HUES64 (cell line): ENCODE results near the gene C5orf15.

Experiments
- H3K27ac ChIP-seq: 2 replicates; pipeline ENCODE4 v1.7.0; 2013; ENCODE audit warnings: low read depth, low read length, inconsistent platforms
- H3K27me3 ChIP-seq: 2 replicates; pipeline ENCODE4 v1.6.1; 2013; ENCODE audit warnings: mild to moderate bottlenecking, low read length; ENCODE audit not compliant: insufficient read depth
- H3K36me3 ChIP-seq: 2 replicates; pipeline ENCODE4 v1.6.1; 2013; ENCODE audit warnings: mild to moderate bottlenecking, low read length; ENCODE audit not compliant: insufficient read depth
- H3K4me1 ChIP-seq: 2 replicates; pipeline ENCODE4 v1.6.1; 2013; ENCODE audit warnings: mild to moderate bottlenecking, low read length, moderate library complexity; ENCODE audit not compliant: insufficient read depth
- H3K4me3 ChIP-seq: 2 replicates; pipeline ENCODE4 v1.5.1; 2013; ENCODE audit warnings: mild to moderate bottlenecking, low read length, moderate library complexity
- H3K9ac ChIP-seq: 2 replicates; pipeline ENCODE4 v1.6.1; 2013; ENCODE audit warnings: mild to moderate bottlenecking, low read depth, low read length
- H3K9me3 ChIP-seq: 2 replicates; pipeline ENCODE4 v1.6.1; 2013; ENCODE audit warnings: low read depth, low read length; ENCODE audit not compliant: insufficient read depth
- WGBS: fragments of 150-250, 120-280 bp; methylation state at CpG from one replicate; pipeline ENCODE4 v1.1.7; 2013; ENCODE audit warnings: missing lambda C conversion rate; 5-methylcytosine and 5-hydroxymethylcytosine counted together

Gene C5orf15

GRCh38 chr5:133974142-133974541 is 5.7 kb upstream of the C5orf15 start:
- Histone ChIP-seq H3K4me3 (no peak overlapping the region), H3K9me3 (no peaks in the 10 kb centered on the region), H3K27me3 (no peaks in the 10 kb centered on the region), H3K36me3 (peaks cover 72% of the 10 kb centered on the region), H3K4me1 (no peaks in the 10 kb centered on the region), H3K27ac (no peak overlapping the region), H3K9ac (no peak overlapping the region)
- WGBS: 93% methylated on average over 6 of the region's 6 CpGs

GRCh38 chr5:133970325-133970909 is 2.0 kb upstream of the C5orf15 start:
- peaks cover 35% of the 10 kb centered on the region for H3K36me3 ChIP-seq
- H3K4me3 ChIP-seq: no peak overlapping the region
- H3K27ac ChIP-seq: no peak overlapping the region
- WGBS: 94% methylated on average over 2 of the region's 2 CpGs
- H3K4me1 ChIP-seq: peaks cover 5% of the 10 kb centered on the region; the same call in 1 of the 2 replicates
- H3K9me3 ChIP-seq: no peaks in the 10 kb centered on the region
- no peaks in the 10 kb centered on the region for H3K27me3 ChIP-seq
- no peak overlapping the region for H3K9ac ChIP-seq

- Histone ChIP-seq H3K27ac (no peak overlapping the region), H3K36me3 (peaks cover 29% of the 10 kb centered on the region), H3K27me3 (no peaks in the 10 kb centered on the region), H3K4me1 (peaks cover 5% of the 10 kb centered on the region; the same call in 1 of the 2 replicates), H3K9me3 (no peaks in the 10 kb centered on the region), H3K9ac (no peak overlapping the region), H3K4me3 (no peak overlapping the region)
- WGBS: 94% methylated on average over 7 of the region's 7 CpGs
Observed at GRCh38 chr5:133969654-133970324, 1.4 kb upstream of the C5orf15 start.

DNA sequence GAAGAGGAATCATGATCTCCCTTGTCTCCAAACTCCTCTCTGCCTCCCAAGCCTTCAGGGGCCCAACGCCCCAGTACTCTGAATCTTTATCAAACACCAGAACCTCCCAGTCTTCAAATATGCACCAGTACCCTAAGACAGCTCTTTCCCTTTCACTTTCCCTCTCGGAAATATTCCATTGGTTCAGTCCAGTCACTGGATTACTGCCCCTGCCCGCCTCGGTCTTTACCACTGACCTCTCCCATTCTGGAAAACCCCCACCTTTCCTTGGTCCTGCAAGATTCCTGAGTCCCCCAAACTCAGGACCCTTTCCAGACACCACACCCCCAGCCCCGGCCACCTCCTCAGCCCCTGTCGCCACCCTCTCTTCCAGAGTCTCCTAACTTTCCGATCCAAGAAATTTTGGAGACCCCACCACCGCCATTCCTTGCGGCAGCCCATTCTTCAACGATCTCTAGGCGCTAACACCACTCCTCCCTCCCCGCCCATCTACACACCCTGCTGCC is 674 bp downstream of the C5orf15 start:
- H3K4me3 ChIP-seq: peak overlapping the region; percentile 85
- H3K9me3 ChIP-seq: no peaks in the 10 kb centered on the region
- H3K27ac ChIP-seq: peak overlapping the region; percentile 79; the same call in 1 of the 2 replicates
- H3K4me1 ChIP-seq: peaks cover 5% of the 10 kb centered on the region; the same call in 1 of the 2 replicates
- H3K36me3 ChIP-seq: peaks cover 11% of the 10 kb centered on the region
- H3K9ac ChIP-seq: peak overlapping the region; percentile 83
- no peaks in the 10 kb centered on the region for H3K27me3 ChIP-seq
- 6% methylated on average over 12 of the region's 12 CpGs for WGBS

DNA sequence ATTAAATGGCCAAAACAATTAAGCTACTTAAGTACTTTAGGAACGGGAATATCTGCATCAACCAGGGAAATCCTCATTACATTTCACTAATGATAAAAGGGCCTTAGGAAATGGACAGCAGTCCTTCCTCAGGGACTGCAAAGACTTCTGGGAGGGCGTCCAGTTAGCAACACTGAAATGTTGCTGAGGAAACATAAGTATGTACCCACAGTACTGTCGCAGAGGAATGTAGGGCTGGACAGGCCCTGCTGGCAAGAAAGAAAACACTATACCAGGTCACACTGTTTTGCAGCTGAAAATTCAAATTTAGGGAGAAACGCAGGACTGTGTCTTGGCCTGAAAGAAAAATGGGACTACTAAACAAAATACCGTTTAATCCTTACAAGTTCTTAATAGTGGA is 1.3 kb downstream of the C5orf15 start:
- WGBS: 90% methylated on average over 5 of the region's 5 CpGs
- Histone ChIP-seq H3K27me3 (no peaks in the 10 kb centered on the region), H3K9ac (peak overlapping the region; percentile 83; the same call in 1 of the 2 replicates), H3K4me1 (peaks cover 5% of the 10 kb centered on the region; the same call in 1 of the 2 replicates), H3K36me3 (peaks cover 9% of the 10 kb centered on the region), H3K27ac (no peak overlapping the region), H3K4me3 (peak overlapping the region; percentile 85; the same call in 1 of the 2 replicates), H3K9me3 (no peaks in the 10 kb centered on the region)

- no peaks in the 10 kb centered on the region for H3K27me3 ChIP-seq
- no peak overlapping the region for H3K27ac ChIP-seq
- H3K9me3 ChIP-seq: no peaks in the 10 kb centered on the region
- WGBS: 96% methylated on average over 10 of the region's 10 CpGs
- H3K9ac ChIP-seq: no peak overlapping the region
- peaks cover 2% of the 10 kb centered on the region; the same call in 1 of the 2 replicates for H3K36me3 ChIP-seq
- H3K4me1 ChIP-seq: peaks cover 5% of the 10 kb centered on the region; the same call in 1 of the 2 replicates
- H3K4me3 ChIP-seq: no peak overlapping the region
Observed at GRCh38 chr5:133966090-133966489, 2.3 kb downstream of the C5orf15 start.

DNA sequence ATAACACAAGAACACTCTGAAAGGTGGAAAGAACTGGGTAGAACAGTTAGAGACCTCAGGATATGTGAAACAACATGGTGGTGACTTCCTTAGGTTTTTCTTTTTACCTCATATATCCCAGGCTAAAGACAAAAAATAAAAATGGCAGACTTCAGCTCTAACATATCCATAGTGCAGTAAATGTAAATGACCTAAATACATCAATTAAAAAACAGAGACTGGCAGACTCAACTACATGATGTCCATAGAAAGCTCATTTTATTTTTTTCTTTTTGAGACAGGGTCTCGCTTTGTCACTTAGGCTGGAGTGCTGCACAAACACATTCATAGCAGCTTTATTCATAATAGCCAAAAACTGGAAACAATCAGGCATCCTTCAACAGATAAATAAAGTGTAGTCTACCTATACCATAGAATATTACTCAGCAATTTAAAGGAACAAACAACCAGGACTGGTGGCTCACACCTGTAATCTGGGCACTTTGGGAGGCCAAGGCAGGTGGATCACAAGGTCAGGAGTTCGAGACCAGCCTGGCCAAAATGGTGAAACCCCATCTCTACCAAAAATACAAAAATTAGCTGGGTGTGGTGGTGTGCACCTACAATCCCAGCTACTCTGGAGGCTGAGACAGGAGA is 4.8 kb downstream of the C5orf15 start:
- Histone ChIP-seq H3K9ac (no peak overlapping the region), H3K9me3 (no peaks in the 10 kb centered on the region), H3K27ac (no peak overlapping the region), H3K27me3 (no peaks in the 10 kb centered on the region), H3K4me1 (peaks cover 5% of the 10 kb centered on the region; the same call in 1 of the 2 replicates), H3K4me3 (no peak overlapping the region), H3K36me3 (peaks cover 19% of the 10 kb centered on the region)
- WGBS: 83% methylated on average over 2 of the region's 2 CpGs

DNA sequence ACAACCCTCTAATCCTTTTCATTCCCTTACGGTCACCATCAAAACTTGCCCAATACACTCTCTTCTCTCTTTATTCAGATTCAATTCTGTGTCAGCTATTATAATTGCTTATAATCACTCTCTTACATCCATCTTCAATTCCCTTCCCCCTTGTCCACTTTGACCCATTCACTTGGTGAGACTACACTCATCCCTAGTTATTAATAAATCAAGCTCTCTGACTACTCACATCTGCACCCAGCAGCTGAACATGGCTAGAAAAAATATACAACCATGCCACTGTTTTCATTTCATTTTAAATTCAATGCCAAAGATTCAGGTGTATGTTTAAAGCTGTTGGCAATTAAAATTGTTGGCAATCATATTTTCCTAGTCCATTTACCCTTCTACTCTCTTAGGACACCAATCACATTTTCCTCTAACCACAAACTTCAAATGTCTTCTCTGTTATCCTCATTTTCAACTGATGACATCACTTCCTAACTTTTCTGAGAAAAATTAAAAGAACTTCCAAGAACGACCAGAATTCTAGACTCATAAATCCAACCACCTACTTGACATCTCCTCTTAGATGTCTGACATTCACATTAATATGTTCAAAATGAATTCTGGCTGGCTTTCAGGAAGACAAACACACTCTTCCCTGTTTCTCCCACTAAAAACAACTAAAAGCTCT is 5.5 kb downstream of the C5orf15 start:
- no peak overlapping the region for H3K4me3 ChIP-seq
- H3K36me3 ChIP-seq: peaks cover 24% of the 10 kb centered on the region
- no peaks in the 10 kb centered on the region for H3K9me3 ChIP-seq
- H3K4me1 ChIP-seq: peaks cover 5% of the 10 kb centered on the region; the same call in 1 of the 2 replicates
- H3K9ac ChIP-seq: no peak overlapping the region
- H3K27me3 ChIP-seq: no peaks in the 10 kb centered on the region
- WGBS: 88% methylated on average over 2 of the region's 2 CpGs
- H3K27ac ChIP-seq: no peak overlapping the region

DNA sequence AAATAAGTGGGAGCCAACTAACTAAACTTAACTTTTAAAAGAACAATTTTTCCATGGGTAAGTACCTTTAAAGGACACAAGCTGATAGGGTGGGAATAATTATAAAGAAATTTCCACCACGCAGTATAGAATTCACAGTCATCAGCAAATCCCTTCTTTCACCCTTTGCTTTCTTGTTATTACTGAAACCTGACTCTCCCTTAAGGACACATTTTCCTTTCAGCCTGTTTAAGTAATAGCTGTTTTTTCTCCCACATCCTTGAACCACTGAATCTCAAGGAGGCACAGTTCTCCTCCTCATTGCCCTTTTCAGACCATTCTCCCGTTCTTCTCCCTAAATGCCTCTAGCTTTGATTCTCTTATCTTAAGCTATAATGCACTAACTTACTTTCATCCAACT is 6.3 kb downstream of the C5orf15 start:
- Histone ChIP-seq H3K36me3 (peaks cover 32% of the 10 kb centered on the region), H3K27me3 (no peaks in the 10 kb centered on the region), H3K4me1 (peaks cover under 1% of the 10 kb centered on the region; the same call in 1 of the 2 replicates), H3K27ac (no peak overlapping the region), H3K9me3 (no peaks in the 10 kb centered on the region), H3K4me3 (no peak overlapping the region), H3K9ac (no peak overlapping the region)
- 91% methylated on average over 2 of the region's 2 CpGs for WGBS

- H3K27me3 ChIP-seq: no peaks in the 10 kb centered on the region
- H3K27ac ChIP-seq: no peak overlapping the region
- no peak overlapping the region for H3K9ac ChIP-seq
- H3K4me1 ChIP-seq: no peaks in the 10 kb centered on the region
- no peaks in the 10 kb centered on the region for H3K9me3 ChIP-seq
- 95% methylated on average over 11 of the region's 11 CpGs for WGBS
- H3K4me3 ChIP-seq: no peak overlapping the region
- peaks cover 57% of the 10 kb centered on the region for H3K36me3 ChIP-seq
Observed at GRCh38 chr5:133959643-133960042, 8.8 kb downstream of the C5orf15 start.

GRCh38 chr5:133957591-133957990 is 10.8 kb downstream of the C5orf15 start:
- H3K27ac ChIP-seq: no peak overlapping the region

More at GRCh38 chr5:133957591-133957990, 10.8 kb downstream of the C5orf15 start:
- H3K36me3 ChIP-seq: peaks cover 57% of the 10 kb centered on the region
- H3K4me1 ChIP-seq: no peaks in the 10 kb centered on the region
- WGBS: 100% methylated on average over 1 of the region's 1 CpG
- no peak overlapping the region for H3K4me3 ChIP-seq
- no peak overlapping the region for H3K9ac ChIP-seq
- no peaks in the 10 kb centered on the region for H3K9me3 ChIP-seq
- H3K27me3 ChIP-seq: no peaks in the 10 kb centered on the region
